Transverse colon (tissue), 4 donors: ENCODE data around the gene GSTT2B. TPM values are rescaled to one million over a fixed set of nuclear protein-coding genes. Genes with fewer than 3 reads are reported as not detected.
"Not testable (repeated sequence)": the region's sequence is repeated elsewhere in the genome, so short reads cannot be mapped to it uniquely, and the experiment has no call there.

Experiments
- DNase-seq: peaks from one replicate; pipeline ENCODE4 v3.0.0-alpha.2; 2019
- H3K27ac ChIP-seq, 4 donors: fragments of 200-600 bp; sonication (generic); 2 replicates each; pipeline ENCODE4 v1.5.1; 2016 to 2018; ENCODE audit warnings: inconsistent platforms in 4 of 4
- H3K27me3 ChIP-seq: fragments of 200-600 bp; sonication (generic); 2 replicates; pipeline ENCODE4 v1.5.1; 2017; ENCODE audit warnings: inconsistent platforms
- H3K36me3 ChIP-seq, 4 donors: fragments of 200-600 bp; sonication (generic); 2 replicates each; pipeline ENCODE4 v1.5.1; 2017 to 2019; ENCODE audit warnings: inconsistent platforms in 4 of 4
- H3K4me1 ChIP-seq, 4 donors: fragments of 200-600 bp; sonication (generic); 2 replicates each; pipeline ENCODE4 v1.5.1; 2017 to 2020; ENCODE audit warnings: inconsistent platforms in 4 of 4
- H3K4me3 ChIP-seq, 4 donors: fragments of 200-600 bp; sonication (generic); 1 replicate in 1 of 4; 2 replicates in 3 of 4; pipeline versions ENCODE4 v1.5.1 to v1.6.1; 2017 to 2019; ENCODE audit warnings: inconsistent platforms in 4 of 4
- H3K9me3 ChIP-seq, 2 donors: fragments of 200-600 bp; sonication (generic); 2 replicates each; pipeline ENCODE4 v1.5.1; 2017 to 2019; ENCODE audit warnings: inconsistent platforms in 2 of 2
- CTCF ChIP-seq, 5 experiments: fragments of 200-600 bp in 3 of 5; fragments of 450-650 bp in 2 of 5; sonication (generic) in 3 of 5; IDR thresholded peaks; 1 replicate in 2 of 5; 2 replicates in 3 of 5; pipeline ENCODE4 v1.5.1; 2016 to 2017; ENCODE audit warnings: antibody characterized with exemption in 5 of 5, inconsistent platforms in 3 of 5, mild to moderate bottlenecking in 2 of 5, moderate library complexity in 1 of 5
- EP300 ChIP-seq: sonication (generic); formaldehyde crosslinking; IDR thresholded peaks from one replicate; pipeline ENCODE4 v1.6.1; 2017; ENCODE audit warnings: antibody characterized with exemption, low read depth
- POLR2A ChIP-seq: fragments of 450-650 bp; IDR thresholded peaks from one replicate; pipeline ENCODE4 v1.6.1; 2016; ENCODE audit warnings: antibody characterized with exemption, mild to moderate bottlenecking, moderate library complexity
- POLR2AphosphoS5 ChIP-seq, 3 donors: sonication (generic); formaldehyde crosslinking; IDR thresholded peaks; one replicate each; pipeline ENCODE4 v1.6.1; 2016; ENCODE audit warnings: antibody characterized with exemption in 3 of 3
- WGBS, 2 donors: methylation state at CpG; one replicate each; pipeline ENCODE4 v1.1.5; 2018; ENCODE audit warnings: low coverage in 1 of 2; 5-methylcytosine and 5-hydroxymethylcytosine counted together
- in situ Hi-C, 4 donors: fragments of 200-750 bp; cut with MboI; loops; one replicate each; pipeline versions ENCODE4 v1.15.0 to v1.15.1; 2017; ENCODE audit warnings: low sequenced_read_pairs in 3 of 4, low pct_ligation_motif_present in 1 of 4, low pct_unique_long_range_greater_than_20kb in 1 of 4
- intact Hi-C: fragments of 100-400 bp; cut with DNase I; formaldehyde crosslinking; loops from one replicate; pipeline ENCODE4 v1.15.1; 2023; ENCODE audit warnings: low total_unique reads
- total RNA-seq, 4 donors: library from RNA; depleted of rRNA; stranded (reverse); fragments of >200 nt; gene quantifications; one replicate each; pipeline ENCODE4 v1.1.0, GENCODE V29; 2016

GSTT2B gene
- total RNA-seq, 4 donors from 2014 or later, result 2.4 TPM; not detected in 3

DNA sequence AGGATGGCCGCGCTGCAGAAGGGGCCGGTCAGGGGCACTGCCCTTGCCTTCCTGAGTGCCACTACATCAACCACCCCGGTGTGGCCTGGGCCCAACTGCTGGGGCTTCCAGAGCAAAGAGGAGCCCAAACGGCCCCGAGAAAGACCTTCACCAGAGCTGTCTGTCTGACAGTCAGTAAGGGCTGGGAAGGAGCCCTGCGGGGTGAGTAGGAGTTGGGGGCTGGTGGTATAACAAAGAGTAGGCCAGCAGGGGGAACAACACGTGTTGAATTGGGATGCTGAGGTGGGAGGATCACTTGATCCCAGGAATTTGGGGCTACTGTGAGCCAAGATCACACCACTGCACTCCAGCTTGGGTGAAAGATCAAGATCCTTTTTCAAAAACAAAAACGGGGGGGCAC, 40.3 kb upstream of the GSTT2B start:
- 86% methylated on average over 9 of the region's 9 CpGs; no CpG with 5 or more reads in 1 of the 2 donors for WGBS, 2 donors
- no peaks in the 10 kb centered on the region for H3K9me3 ChIP-seq
- in situ Hi-C loops (no loop called here), intact Hi-C loops (no loop called here)
- no peak overlapping the region for H3K4me3 ChIP-seq
- DNase-seq, result no peak
- TF ChIP-seq EP300 (no peak), POLR2AphosphoS5 (IDR thresholded peaks at IDR 0.05) (no peak), POLR2A (no peak), CTCF (IDR thresholded peaks at IDR 0.05) (no peak)
- no peaks in the 10 kb centered on the region for H3K36me3 ChIP-seq
- H3K27me3 ChIP-seq, result no peaks in the 10 kb centered on the region
- H3K4me1 ChIP-seq, result no peaks in the 10 kb centered on the region
- H3K27ac ChIP-seq, result no peak overlapping the region

- H3K4me1 ChIP-seq, H3K27ac ChIP-seq, in situ Hi-C loops, H3K36me3 ChIP-seq, H3K27me3 ChIP-seq, H3K4me3 ChIP-seq, H3K9me3 ChIP-seq, intact Hi-C loops, DNase-seq: not testable (repeated sequence)
- 40 to 81% methylated on average over 1 to 7 of the region's 7 CpGs for WGBS, 2 donors
Observed at GRCh38 chr22:23999779-24000178, 38.8 kb upstream of the GSTT2B start.

DNA sequence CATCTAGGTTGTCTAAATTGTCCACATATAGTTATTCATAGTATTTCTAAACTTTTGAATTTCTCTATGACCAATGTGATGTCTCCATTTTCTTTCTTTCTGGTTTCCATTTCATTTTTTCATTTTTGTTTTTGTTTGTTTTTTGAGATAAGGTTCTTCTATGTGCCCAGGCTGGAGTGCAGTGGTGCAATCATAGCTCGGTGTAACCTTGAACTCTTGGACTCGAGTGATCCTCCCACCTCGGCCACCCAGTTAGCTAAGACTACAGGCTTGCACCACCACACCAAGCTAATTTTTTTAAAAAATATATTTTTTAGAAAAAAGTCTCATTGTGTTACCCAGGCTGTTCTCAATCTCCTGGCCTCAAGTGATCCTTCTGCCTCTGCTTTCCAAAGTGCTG, 36.1 kb upstream of the GSTT2B start:
- no peak for DNase-seq
- Histone ChIP-seq H3K4me3 (no peak overlapping the region), H3K9me3 (no peaks in the 10 kb centered on the region), H3K4me1 (no peaks in the 10 kb centered on the region), H3K27ac (no peak overlapping the region), H3K27me3 (no peaks in the 10 kb centered on the region), H3K36me3 (no peaks in the 10 kb centered on the region)
- intact Hi-C loops, result no loop called here
- WGBS, 2 donors, result 60 to 79% methylated on average over 3 of the region's 3 CpGs
- TF ChIP-seq CTCF (IDR thresholded peaks at IDR 0.05) (no peak), POLR2AphosphoS5 (IDR thresholded peaks at IDR 0.05) (no peak), EP300 (no peak), POLR2A (no peak)
- in situ Hi-C loops, result no loop called here

- H3K36me3 ChIP-seq, H3K4me3 ChIP-seq, H3K9me3 ChIP-seq, H3K27me3 ChIP-seq, in situ Hi-C loops, H3K4me1 ChIP-seq, DNase-seq, H3K27ac ChIP-seq, intact Hi-C loops: not testable (repeated sequence)
- 50% methylated on average over 4 of the region's 4 CpGs; no CpG with 5 or more reads in 1 of the 2 donors for WGBS, 2 donors
Observed at GRCh38 chr22:23993581-23994177, 32.7 kb upstream of the GSTT2B start.

DNA sequence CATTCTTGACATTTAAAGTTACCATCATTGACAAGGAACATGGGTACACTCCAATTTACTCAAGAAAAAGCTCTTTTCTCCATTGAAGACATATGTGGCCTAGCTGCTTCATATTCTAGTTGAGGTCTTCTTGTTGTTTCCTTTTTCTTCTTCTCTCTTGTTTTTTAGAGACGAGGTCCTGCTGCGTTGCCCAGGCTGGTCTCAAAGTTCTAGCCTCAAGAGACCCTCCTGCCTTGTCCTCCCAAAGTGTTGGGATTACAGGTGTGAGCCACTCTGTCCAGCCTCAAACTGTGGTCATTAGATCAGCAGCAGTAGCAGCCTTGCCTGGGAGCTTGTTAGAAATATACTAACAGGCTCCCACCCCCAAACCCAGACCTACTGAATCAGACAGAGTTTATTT, 32.1 kb upstream of the GSTT2B start:
- H3K27me3 ChIP-seq, H3K36me3 ChIP-seq, intact Hi-C loops, H3K4me1 ChIP-seq, H3K9me3 ChIP-seq, H3K27ac ChIP-seq, H3K4me3 ChIP-seq, in situ Hi-C loops, DNase-seq: not testable (repeated sequence)
- 50 to 71% methylated on average over 2 of the region's 2 CpGs for WGBS, 2 donors

DNA sequence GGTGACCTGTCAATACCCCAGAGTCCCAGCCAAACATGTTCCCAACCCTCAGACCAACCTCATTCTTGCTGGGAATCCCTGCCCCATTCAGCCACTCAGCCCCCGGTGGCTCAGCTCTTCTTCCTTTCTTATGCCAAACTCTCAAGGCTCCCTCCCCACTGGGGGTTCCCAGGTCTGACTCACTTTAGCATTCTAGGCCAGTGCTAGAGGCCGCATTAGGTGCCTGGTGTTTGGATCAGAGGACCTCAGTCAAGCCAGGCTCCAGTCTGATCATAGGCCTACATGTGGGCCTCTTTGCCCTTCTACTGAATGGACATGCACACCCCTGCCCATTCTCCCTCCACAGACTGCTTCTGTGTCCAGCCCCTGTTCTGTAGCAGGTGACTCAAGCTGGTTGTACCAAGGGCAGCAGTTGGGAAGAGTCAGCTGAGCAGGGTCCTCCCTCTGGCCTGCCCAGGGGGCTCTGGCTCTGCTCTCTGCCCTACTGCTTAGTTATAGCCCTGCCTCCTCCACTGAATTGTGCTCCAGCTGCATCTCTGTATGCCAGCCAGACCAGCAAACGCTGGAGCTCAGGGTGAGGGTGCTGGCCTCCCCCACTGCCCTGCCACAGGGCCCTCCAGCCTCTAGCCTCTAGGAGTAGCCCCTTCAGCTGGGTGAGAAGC, 28.7 kb upstream of the GSTT2B start:
- H3K36me3 ChIP-seq, in situ Hi-C loops, H3K4me1 ChIP-seq, intact Hi-C loops, H3K27me3 ChIP-seq, H3K9me3 ChIP-seq, H3K4me3 ChIP-seq, H3K27ac ChIP-seq, DNase-seq: not testable (repeated sequence)
- 50% methylated on average over 1 of the region's 3 CpGs; no CpG with 5 or more reads in 1 of the 2 donors for WGBS, 2 donors

- WGBS, 2 donors, result no CpG with 5 or more reads among the region's 4 CpGs
- H3K4me1 ChIP-seq, H3K4me3 ChIP-seq, H3K36me3 ChIP-seq, H3K27me3 ChIP-seq, intact Hi-C loops, in situ Hi-C loops, H3K9me3 ChIP-seq, DNase-seq, H3K27ac ChIP-seq: not testable (repeated sequence)
Observed at GRCh38 chr22:23986538-23987178, 25.7 kb upstream of the GSTT2B start.

DNA sequence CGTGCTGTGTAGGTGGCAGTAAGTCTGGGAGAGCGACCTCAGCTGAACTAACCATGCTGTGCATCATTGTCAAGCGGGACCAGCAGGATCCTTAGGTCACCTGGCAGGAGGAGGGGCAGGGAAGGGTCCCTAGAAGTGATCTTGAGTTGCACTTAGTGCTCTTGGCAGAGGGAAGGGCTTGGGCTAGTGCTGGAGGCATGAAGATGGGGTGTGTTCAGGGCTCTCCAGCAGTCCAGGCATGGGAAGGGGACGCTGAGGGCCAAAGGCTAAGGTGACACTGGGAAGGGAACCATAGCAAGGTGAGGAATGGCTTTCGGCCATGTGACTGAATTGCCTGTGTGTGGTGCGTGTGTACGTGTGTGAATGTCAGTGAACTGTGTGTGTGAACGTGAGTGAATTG, 25.1 kb upstream of the GSTT2B start:
- H3K36me3 ChIP-seq, H3K27ac ChIP-seq, H3K4me1 ChIP-seq, H3K4me3 ChIP-seq, H3K9me3 ChIP-seq, in situ Hi-C loops, H3K27me3 ChIP-seq, intact Hi-C loops, DNase-seq: not testable (repeated sequence)
- WGBS, 2 donors, result no CpG with 5 or more reads among the region's 8 CpGs
